Mucosa of descending colon (tissue), 3 donors: ENCODE measurements around the gene ERGIC3. TPM values are rescaled to one million over a fixed set of nuclear protein-coding genes. Genes with fewer than 3 reads are reported as not detected.
"Not testable (repeated sequence)": the region's sequence is repeated elsewhere in the genome, so short reads cannot be mapped to it uniquely, and the experiment has no call there.

Experiments used
- ATAC-seq: fragments of 200-7000 bp; cut with Tn5 transposase; one replicate; pipeline ENCODE4 v1.9.1; 2020; ENCODE audit warnings: mild to moderate bottlenecking, moderate library complexity
- DNase-seq, 3 donors: peaks; one replicate each; pipeline ENCODE4 v3.0.0-alpha.2; 2020
- H3K36me3 ChIP-seq: fragments of 200-600 bp; one replicate; pipeline ENCODE4 v1.8.0; 2021; ENCODE audit warnings: low read depth, mild to moderate bottlenecking
- H3K4me1 ChIP-seq: fragments of 200-600 bp; one replicate; pipeline ENCODE4 v1.8.0; 2021; ENCODE audit warnings: low read depth, mild to moderate bottlenecking
- H3K4me3 ChIP-seq: fragments of 200-600 bp; one replicate; pipeline ENCODE4 v1.8.0; 2021; ENCODE audit warnings: mild to moderate bottlenecking
- H3K9me3 ChIP-seq: fragments of 200-600 bp; one replicate; pipeline ENCODE4 v1.8.0; 2021; ENCODE audit warnings: mild to moderate bottlenecking
- CTCF ChIP-seq: fragments of 200-600 bp; IDR thresholded peaks from one replicate; pipeline ENCODE4 v1.8.0; 2022; ENCODE audit warnings: antibody characterized with exemption, mild to moderate bottlenecking
- intact Hi-C, 2 donors: fragments of 100-400 bp; cut with DNase I in 1 of 2; cut with micrococcal nuclease in 1 of 2; formaldehyde crosslinking; loops; one replicate each; pipeline versions ENCODE4 v1.11.0 to v1.11.1; 2022; cut with DNase I, micrococcal nuclease
- total RNA-seq, 3 donors: library from RNA; stranded (reverse); fragmentation: NEBNext Ultra II Directional in 2 of 3; extraction: Animal tissue kit (Norgen Biotek cat#: 25700) in 2 of 3; gene quantifications; one replicate each; pipeline versions ENCODE4 v1.2.1 to v1.2.4, GENCODE V29; 2021 to 2023
- donor health status: DM: no; HTN: no; CAD: no; lungs with moderate emphysema.
- donor health status: DM: no; HTN: no; CAD: no.
- donor health status: DM: no; HTN: yes; CAD: no.

Gene ERGIC3
- total RNA-seq, 3 donors from 2014 or later, result 194 to 283 (median 206) TPM

GRCh38 chr20:35515341-35515740, 26.5 kb upstream of the ERGIC3 start:
- no peak for TF ChIP-seq CTCF
- H3K4me3 ChIP-seq, result no peak overlapping the region
- no peaks in the 10 kb centered on the region for H3K4me1 ChIP-seq
- intact Hi-C loops, result no loop called here
- ATAC-seq (no peak), DNase-seq (no peak)
- H3K36me3 ChIP-seq, result no peaks in the 10 kb centered on the region
- H3K9me3 ChIP-seq, result no peaks in the 10 kb centered on the region

GRCh38 chr20:35515949-35516645, 25.8 kb upstream of the ERGIC3 start:
- Histone ChIP-seq H3K4me1 (no peaks in the 10 kb centered on the region), H3K4me3 (no peak overlapping the region), H3K36me3 (no peaks in the 10 kb centered on the region), H3K9me3 (no peaks in the 10 kb centered on the region)
- ATAC-seq, result peak; percentile 18
- intact Hi-C loops, result no loop called here
- no peak for DNase-seq
- no peak for TF ChIP-seq CTCF

GRCh38 chr20:35517125-35517524, 24.8 kb upstream of the ERGIC3 start:
- H3K4me3 ChIP-seq, result no peak overlapping the region
- intact Hi-C loops, result no loop called here

GRCh38 chr20:35517767-35518166, 24.1 kb upstream of the ERGIC3 start:
- H3K4me1 ChIP-seq, H3K9me3 ChIP-seq, ATAC-seq, intact Hi-C loops, H3K36me3 ChIP-seq, H3K4me3 ChIP-seq, DNase-seq: not testable (repeated sequence)

More at GRCh38 chr20:35517125-35517524, 24.8 kb upstream of the ERGIC3 start:
- TF ChIP-seq CTCF, result no peak
- H3K9me3 ChIP-seq, result no peaks in the 10 kb centered on the region
- ATAC-seq (no peak), DNase-seq (no peak)
- no peaks in the 10 kb centered on the region for H3K36me3 ChIP-seq
- H3K4me1 ChIP-seq, result no peaks in the 10 kb centered on the region

- TF ChIP-seq CTCF, result no peak
- Histone ChIP-seq H3K9me3 (no peaks in the 10 kb centered on the region), H3K36me3 (no peaks in the 10 kb centered on the region), H3K4me1 (no peaks in the 10 kb centered on the region), H3K4me3 (no peak overlapping the region)
- no peak for DNase-seq
- ATAC-seq, result no peak
- intact Hi-C loops, result no loop called here
Measured at GRCh38 chr20:35518955-35519354, 22.9 kb upstream of the ERGIC3 start.

GRCh38 chr20:35523298-35523888, 18.5 kb upstream of the ERGIC3 start:
- peak; percentile 60 for ATAC-seq
- intact Hi-C loops, result no loop called here
- no peaks in the 10 kb centered on the region for H3K4me1 ChIP-seq

More at GRCh38 chr20:35523298-35523888, 18.5 kb upstream of the ERGIC3 start:
- Histone ChIP-seq H3K36me3 (no peaks in the 10 kb centered on the region), H3K9me3 (no peaks in the 10 kb centered on the region), H3K4me3 (no peak overlapping the region)
- no peak for TF ChIP-seq CTCF
- no peak for DNase-seq
